HG03280 (cell line): ENCODE results near the gene PODXL2.
"Not testable (repeated sequence)": the region's sequence is repeated elsewhere in the genome, so short reads cannot be mapped to it uniquely, and the experiment has no call there.

ENCODE experiments used
- ATAC-seq: cut with Tn5 transposase; IDR thresholded peaks from one replicate; pipeline ENCODE4 v1.9.1; 2021; ENCODE audit warnings: mild to moderate bottlenecking, moderate library complexity; ENCODE audit not compliant: unreplicated experiment

The PODXL2 gene

GRCh38 chr3:127605547-127605946, 23.4 kb upstream of the PODXL2 start:
- not testable (repeated sequence) for ATAC-seq

GRCh38 chr3:127606086-127606805, 22.7 kb upstream of the PODXL2 start:
- no peak for ATAC-seq

GRCh38 chr3:127606981-127607595, 21.9 kb upstream of the PODXL2 start:
- no peak for ATAC-seq

DNA sequence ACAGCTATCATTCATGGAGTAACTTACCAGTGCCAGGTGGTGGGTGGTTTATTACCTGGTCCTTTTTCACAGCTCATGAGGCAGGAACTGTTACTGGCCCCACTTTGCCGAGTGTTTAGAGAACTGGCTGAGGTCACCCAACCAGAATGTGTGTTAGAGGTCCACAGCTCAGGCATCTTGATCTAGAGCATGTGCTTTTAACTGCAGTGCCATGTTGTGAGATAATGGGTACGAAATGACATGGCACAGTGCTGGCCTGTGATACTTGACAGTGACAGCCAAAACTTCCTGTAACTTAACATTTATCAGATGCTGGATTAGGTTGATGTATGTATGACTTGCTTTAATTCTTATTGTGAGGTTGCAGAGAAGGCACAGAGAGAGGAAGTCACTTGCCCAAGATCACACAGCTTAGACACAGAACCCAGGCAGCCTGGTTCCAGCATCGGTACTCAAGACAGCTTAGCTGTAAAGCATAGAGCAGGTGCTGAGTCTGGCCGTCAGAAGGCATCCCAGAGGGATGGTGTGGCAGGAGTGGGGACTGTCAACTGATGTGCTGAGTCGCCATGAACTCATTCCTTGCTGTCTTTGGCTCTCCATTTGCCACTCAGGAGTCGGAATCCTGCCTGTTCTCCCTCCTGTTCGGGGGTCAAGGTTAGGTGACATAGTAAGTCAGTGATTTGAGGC, 21.2 kb upstream of the PODXL2 start:
- no peak for ATAC-seq

- no peak for ATAC-seq
These were observed 20.6 kb upstream of the PODXL2 start for GRCh38 chr3:127608362-127608718.

GRCh38 chr3:127610105-127610504, 18.9 kb upstream of the PODXL2 start:
- no peak for ATAC-seq

- ATAC-seq = no peak
These were observed 17.7 kb upstream of the PODXL2 start for GRCh38 chr3:127611251-127611650.

DNA sequence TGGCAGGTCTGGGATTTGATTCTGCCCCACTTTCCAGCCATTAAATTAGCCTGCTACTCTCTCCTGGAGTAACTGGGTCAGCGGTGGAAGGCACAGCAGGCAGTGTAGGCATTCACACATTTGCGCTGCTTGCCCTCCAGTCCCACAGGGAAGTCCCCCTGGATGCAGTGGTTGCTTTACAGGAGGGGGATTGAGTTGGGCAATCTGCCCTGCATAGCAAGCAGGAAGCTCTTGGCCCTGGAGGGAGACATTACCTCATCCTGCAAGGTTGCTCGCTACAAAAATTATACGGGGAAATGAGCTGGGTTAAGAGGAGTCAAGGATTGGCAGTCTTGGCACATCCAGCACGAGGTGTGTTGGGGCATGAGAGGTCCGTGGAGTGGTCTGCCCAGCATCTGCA, 16.0 kb upstream of the PODXL2 start:
- no peak for ATAC-seq

- ATAC-seq = no peak
These were observed 15.6 kb upstream of the PODXL2 start for GRCh38 chr3:127613406-127613805.

GRCh38 chr3:127614928-127615589, 13.9 kb upstream of the PODXL2 start:
- ATAC-seq = no peak

DNA sequence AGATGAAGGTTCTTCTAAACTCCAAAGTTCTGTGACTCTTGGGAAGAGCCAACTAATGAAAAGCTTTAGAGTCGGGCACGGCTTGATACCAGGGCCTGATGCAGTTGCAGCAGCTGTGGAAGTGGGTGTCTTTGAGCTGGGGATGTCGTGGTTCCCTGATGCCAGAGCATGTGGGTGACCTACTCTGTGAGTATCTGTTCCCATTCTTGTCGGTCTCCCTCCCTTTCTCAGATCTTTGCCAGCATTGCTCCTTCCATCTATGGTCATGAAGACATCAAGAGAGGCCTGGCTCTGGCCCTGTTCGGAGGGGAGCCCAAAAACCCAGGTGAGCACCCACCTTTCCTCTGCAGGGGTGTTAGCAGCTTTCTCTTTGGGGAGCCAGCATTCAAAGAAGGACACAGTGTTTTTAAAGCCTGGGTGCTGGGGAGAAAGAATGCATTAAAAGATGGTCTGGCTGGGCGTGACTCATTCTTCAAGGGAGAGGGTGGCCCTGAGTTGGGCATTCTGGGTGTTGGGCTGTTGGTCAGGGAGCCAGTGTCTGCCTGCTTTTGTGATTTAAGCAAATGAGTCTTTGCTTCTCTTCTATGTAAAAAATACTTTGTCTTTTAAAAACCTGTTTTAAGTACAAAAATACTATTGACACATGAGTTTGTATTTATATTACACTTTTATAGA, 13.2 kb upstream of the PODXL2 start:
- ATAC-seq = no peak

GRCh38 chr3:127616836-127617605, 12.0 kb upstream of the PODXL2 start:
- ATAC-seq = no peak

GRCh38 chr3:127618891-127619290, 10.1 kb upstream of the PODXL2 start:
- no peak for ATAC-seq

- ATAC-seq = no peak
These were observed 8.2 kb upstream of the PODXL2 start for GRCh38 chr3:127620637-127621375.

DNA sequence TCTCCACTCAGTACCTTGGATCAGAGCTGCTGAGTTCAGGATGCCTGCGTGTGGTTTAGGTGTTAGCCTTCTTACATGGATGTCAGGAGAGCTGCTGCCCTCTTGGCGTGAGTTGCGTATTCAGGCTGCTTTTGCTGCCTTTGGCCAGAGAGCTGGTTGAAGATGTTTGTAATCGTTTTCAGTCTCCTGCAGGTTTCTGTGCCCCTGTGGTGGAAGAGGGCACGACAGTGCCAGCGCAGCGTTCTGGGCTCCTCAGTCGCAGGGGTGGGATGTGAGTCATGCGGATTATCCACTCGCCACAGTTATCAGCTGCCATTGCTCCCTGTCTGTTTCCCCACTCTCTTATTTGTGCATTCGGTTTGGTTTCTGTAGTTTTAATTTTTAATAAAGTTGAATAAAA, 7.0 kb upstream of the PODXL2 start:
- ATAC-seq = no peak

GRCh38 chr3:127622772-127623576, 6.0 kb upstream of the PODXL2 start:
- no peak for ATAC-seq

DNA sequence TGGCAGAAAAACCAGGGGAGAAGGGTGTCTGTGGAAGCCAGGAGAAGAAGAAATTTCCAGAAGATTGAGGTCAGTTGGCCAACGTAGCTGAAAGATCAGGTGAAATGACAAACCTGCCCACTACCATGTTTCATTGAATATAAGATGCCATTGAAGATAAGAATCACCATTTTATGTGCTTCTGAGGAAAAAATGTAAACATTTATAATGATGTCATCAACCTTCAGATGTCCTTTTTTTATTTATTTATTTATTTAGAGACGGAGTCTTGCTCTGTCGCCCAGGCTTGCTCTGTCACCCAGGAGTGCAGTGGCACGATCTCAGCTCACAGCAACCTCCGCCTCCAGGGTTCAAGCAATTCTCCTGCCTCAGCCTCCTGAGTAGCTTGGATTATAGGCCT, 4.9 kb upstream of the PODXL2 start:
- no peak for ATAC-seq

DNA sequence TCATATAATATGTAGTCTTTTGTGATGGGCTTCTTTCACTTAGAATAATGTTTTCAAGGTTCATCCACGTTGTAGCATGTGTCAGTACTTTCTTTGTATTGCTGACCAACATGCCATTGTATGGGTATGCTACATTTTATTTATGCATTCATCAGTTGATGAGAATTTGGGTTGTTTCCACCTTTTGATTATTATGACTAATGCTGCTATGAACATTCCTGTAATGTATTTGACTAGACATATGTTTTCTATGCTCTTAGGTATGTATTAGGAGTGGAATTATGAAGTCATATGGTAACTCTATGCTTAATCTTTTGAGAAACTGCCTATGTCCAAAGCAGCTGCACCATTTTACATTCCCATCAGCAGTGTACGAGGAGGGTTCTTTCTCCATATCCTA, 3.2 kb upstream of the PODXL2 start:
- no peak for ATAC-seq

DNA sequence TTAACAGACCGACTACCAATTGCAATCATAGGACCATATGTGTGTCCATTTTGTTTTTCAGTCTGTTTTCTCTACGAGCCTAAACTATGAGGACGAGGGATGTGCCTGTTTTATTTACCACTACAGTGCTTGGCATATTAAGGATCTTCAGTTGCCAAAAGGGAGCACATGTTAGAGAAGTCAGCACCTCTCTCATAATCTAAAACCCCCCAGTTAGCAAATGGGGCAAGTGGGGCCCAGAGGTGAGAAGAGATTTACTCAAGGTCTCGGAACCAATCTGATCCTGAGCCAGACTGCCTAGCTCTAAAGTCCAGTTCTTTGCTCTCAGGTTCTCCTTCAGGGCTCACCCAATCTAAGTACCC, 578 bp upstream of the PODXL2 start:
- ATAC-seq = no peak
